OCI-LY1 (cell line): Measurements from ENCODE around the gene PACRG.

Source experiments
- EZH2 ChIP-seq: fragments of 200-600 bp; sonication (generic), shearing (Covaris generic); IDR thresholded peaks from 2 replicates; pipeline ENCODE4 v1.8.0; 2017; ENCODE audit warnings: borderline replicate concordance, mixed run types, mild to moderate bottlenecking, antibody characterized with exemption, low read length, moderate library complexity, mixed read lengths
- TF ChIP-seq, protein P1 (sequence below): fragments of 200-600 bp; sonication (generic), shearing (Covaris generic); IDR thresholded peaks from 2 replicates; pipeline ENCODE4 v1.5.1; 2017; ENCODE audit warnings: mild to moderate bottlenecking, antibody characterized with exemption, low read length, moderate library complexity, mixed read lengths

DNA sequence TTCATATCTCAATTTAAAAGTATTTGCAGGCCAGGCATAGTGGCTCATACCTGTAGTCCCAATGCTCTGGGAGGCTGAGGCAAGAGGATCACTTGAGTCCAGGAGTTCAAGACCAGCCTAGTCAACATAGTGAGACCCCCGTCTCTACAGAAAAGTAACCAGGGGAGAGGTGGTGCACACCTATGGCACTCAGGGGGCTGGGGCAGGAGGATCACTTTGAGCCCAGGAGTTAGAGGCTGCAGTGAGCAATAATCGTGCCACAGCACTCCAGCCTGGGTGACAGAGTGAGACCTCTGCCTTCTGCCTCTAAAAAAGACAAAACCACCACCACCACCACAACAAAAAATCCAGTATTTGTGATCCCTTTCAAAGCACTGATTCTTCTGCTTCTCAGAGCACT is 501.3 kb downstream of the PACRG start:
- TF ChIP-seq, protein P1, sequence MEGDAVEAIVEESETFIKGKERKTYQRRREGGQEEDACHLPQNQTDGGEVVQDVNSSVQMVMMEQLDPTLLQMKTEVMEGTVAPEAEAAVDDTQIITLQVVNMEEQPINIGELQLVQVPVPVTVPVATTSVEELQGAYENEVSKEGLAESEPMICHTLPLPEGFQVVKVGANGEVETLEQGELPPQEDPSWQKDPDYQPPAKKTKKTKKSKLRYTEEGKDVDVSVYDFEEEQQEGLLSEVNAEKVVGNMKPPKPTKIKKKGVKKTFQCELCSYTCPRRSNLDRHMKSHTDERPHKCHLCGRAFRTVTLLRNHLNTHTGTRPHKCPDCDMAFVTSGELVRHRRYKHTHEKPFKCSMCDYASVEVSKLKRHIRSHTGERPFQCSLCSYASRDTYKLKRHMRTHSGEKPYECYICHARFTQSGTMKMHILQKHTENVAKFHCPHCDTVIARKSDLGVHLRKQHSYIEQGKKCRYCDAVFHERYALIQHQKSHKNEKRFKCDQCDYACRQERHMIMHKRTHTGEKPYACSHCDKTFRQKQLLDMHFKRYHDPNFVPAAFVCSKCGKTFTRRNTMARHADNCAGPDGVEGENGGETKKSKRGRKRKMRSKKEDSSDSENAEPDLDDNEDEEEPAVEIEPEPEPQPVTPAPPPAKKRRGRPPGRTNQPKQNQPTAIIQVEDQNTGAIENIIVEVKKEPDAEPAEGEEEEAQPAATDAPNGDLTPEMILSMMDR, result no peak
- TF ChIP-seq EZH2, result no peak
